GM06990 (cell line): ENCODE data around the gene PXDC1.
A peak's percentile ranks its signal among the peaks of the same experiment; 100 is the strongest.

Experiments used
- DNase-seq: peaks from one replicate; pipeline ENCODE4 v3.0.0-alpha.2; 2011; ENCODE audit not compliant: insufficient read length; ENCODE audit errors: extremely low read depth
- H3K27me3 ChIP-seq: replicated peaks from 2 replicates; pipeline ENCODE4 v1.6.0; 2011; ENCODE audit warnings: low read length; ENCODE audit not compliant: control insufficient read depth, insufficient read depth
- H3K36me3 ChIP-seq: 2 replicates; pipeline ENCODE4 v1.5.1; 2011; ENCODE audit warnings: low read length; ENCODE audit not compliant: control insufficient read depth, insufficient read depth
- H3K4me3 ChIP-seq: replicated peaks from 2 replicates; pipeline ENCODE4 v1.5.1; 2011; ENCODE audit warnings: low read depth, mild to moderate bottlenecking, control low read depth, low read length
- TF ChIP-seq, protein P1 (sequence below): IDR thresholded peaks from 2 replicates; pipeline ENCODE4 v1.5.1; 2011; ENCODE audit warnings: low read length, control low read depth, mild to moderate bottlenecking, inconsistent platforms; ENCODE audit not compliant: insufficient read depth, poor library complexity, severe bottlenecking

The PXDC1 gene

DNA sequence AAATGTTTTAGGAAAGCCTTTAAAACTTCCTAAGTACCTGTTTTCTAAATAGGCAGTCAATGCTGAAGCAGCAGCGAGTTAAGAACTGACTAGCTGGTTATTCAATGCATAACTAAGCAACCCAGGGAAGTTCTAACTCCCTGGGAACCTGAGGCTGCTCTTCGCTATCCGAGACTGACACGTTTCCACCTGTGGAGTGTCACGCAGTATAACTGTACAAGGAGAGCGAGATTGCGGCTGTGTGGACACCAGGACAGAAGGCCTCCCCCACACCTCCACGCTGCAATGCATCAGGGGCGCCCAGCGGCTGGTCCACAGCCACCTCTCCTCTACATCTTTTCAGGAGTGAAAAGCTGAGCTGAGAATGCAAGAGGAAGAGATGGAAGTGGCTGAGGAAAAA, 8.0 kb downstream of the PXDC1 start:
- TF ChIP-seq, protein P1, sequence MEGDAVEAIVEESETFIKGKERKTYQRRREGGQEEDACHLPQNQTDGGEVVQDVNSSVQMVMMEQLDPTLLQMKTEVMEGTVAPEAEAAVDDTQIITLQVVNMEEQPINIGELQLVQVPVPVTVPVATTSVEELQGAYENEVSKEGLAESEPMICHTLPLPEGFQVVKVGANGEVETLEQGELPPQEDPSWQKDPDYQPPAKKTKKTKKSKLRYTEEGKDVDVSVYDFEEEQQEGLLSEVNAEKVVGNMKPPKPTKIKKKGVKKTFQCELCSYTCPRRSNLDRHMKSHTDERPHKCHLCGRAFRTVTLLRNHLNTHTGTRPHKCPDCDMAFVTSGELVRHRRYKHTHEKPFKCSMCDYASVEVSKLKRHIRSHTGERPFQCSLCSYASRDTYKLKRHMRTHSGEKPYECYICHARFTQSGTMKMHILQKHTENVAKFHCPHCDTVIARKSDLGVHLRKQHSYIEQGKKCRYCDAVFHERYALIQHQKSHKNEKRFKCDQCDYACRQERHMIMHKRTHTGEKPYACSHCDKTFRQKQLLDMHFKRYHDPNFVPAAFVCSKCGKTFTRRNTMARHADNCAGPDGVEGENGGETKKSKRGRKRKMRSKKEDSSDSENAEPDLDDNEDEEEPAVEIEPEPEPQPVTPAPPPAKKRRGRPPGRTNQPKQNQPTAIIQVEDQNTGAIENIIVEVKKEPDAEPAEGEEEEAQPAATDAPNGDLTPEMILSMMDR = no peak
- no peak overlapping the region for H3K4me3 ChIP-seq
- H3K27me3 ChIP-seq = no peaks in the 10 kb centered on the region
- DNase-seq = no peak
- no peaks in the 10 kb centered on the region for H3K36me3 ChIP-seq

DNA sequence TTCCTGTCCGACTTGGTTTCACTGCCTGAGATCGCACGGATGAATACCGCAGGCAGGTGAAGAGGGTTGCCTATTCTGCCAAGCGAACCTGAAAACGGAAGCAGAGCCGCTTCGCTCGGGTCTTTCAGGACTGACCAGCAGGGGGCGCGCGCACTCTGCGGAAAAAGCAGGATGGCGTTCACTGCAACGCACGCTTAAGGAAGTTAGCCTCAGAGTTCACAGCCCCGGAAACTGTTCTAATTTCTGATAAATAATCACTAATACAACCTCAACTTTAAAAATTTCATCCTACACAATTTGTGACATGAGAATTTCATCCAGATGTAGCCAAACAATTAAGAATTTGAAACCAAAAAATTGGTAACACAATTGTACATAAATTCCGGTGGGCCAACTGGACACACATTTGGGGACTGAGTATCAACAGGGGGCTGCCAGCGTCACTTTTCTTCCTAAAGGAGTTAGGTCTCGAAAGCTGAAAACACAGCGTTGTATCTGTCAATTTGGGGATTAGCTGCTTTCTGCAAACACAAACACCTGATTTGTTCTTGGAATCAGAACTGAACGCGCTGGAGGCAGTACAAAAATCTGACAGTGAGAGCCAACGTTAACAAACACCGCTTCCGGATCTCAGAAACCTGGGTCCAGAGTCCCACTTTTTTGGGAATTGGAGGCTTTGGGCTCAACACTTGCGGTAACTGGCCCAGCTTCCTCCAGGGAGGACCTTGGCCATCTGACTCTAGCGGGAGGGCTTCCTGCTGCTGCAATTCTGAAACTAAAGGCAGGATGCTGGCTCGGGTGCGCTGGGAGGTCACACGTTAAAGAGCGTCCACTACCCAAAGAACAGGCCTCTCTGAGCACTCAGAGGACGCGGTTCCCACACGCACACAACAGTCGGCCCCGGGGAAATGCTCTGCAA, 8.8 kb downstream of the PXDC1 start:
- peak; percentile 84 for DNase-seq
- TF ChIP-seq, protein P1 = peak; percentile 89
- no peaks in the 10 kb centered on the region for H3K36me3 ChIP-seq
- no peaks in the 10 kb centered on the region for H3K27me3 ChIP-seq
- peak overlapping the region; percentile 21 for H3K4me3 ChIP-seq

- H3K36me3 ChIP-seq = no peaks in the 10 kb centered on the region
- DNase-seq = no peak
- TF ChIP-seq, protein P1 = no peak
- H3K27me3 ChIP-seq = no peaks in the 10 kb centered on the region
- H3K4me3 ChIP-seq = no peak overlapping the region
These were observed 9.5 kb downstream of the PXDC1 start for GRCh38 chr6:3742076-3742425.

DNA sequence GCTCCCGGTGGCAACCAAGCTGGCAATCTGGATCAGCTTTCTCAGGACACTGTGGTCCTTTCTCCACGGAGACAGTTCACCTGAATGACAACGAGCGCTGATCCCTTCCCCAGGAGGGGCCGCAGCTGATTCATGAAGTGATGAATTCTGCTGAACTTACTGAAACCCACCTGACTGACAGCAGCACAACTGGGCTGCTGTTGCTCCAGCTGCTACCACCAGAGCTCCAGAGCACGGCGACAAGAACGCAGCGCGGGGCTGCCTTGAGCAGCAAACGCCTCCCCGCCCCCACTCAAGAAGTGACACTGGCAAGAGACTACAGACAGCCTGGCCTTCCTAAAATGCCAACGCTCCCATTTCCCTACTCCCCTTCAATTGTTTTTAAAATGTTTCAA, 10.0 kb downstream of the PXDC1 start:
- TF ChIP-seq, protein P1 = no peak
- no peaks in the 10 kb centered on the region for H3K27me3 ChIP-seq
- H3K4me3 ChIP-seq = no peak overlapping the region
- H3K36me3 ChIP-seq = no peaks in the 10 kb centered on the region
- no peak for DNase-seq

DNA sequence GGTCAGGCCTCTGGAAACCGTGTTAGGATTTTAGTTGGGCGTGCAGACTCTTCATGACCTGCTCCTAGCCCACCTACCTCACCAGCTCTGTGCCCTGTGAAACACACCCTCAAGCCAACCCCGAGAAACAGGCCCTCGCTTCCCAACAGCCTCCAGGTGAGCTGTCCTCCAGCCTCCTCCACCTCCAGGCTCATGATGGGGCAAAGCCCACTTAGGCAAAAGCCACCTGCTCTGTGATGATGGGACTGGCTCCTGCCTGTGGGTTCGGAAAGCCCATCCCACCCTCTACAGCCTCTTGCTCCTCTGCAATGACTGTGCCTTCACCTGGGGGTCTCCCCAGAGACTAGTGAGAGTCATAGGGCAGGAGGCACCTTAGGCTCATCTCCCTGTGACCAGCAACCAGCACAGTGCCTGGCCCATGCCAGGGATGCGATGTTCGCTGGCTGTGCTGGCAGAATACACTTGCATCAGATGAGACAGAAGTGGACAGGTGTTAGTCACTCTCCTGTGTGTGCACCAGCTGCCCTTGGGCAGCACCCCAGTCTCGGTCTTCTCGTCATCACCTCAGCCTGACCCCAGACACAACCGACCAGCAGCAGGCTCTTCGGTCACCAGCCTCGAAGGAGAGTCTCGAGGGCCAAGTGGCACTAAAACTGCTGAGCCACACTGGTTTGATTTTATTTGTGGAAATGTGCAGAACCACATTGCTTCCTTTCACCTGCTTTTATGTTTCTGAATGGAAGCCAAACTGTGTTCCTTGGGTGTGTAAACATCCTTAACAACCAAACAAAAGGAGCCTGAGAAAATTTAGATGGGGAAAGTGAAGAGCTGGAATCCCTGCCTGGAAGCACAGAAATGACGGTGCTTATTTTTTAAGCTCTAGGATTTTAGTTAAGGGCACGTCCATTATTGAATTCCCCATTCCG, 10.7 kb downstream of the PXDC1 start:
- Histone ChIP-seq H3K27me3 (no peaks in the 10 kb centered on the region), H3K4me3 (no peak overlapping the region), H3K36me3 (no peaks in the 10 kb centered on the region)
- DNase-seq = no peak
- TF ChIP-seq, protein P1 = no peak
